Adrenal gland (tissue), 5 donors: Measurements from ENCODE around the gene TULP4.
"Not testable (repeated sequence)": the region's sequence is repeated elsewhere in the genome, so short reads cannot be mapped to it uniquely, and the experiment has no call there.

ENCODE experiments used
- CTCF ChIP-seq, 6 experiments: fragments of 450-650 bp in 4 of 6; fragments of 200-600 bp in 2 of 6; sonication (generic) in 1 of 6; IDR thresholded peaks; 1 replicate in 5 of 6; 2 replicates in 1 of 6; pipeline versions ENCODE4 v1.5.1 to v1.8.0; 2016 to 2021; ENCODE audit warnings: antibody characterized with exemption in 6 of 6, mild to moderate bottlenecking in 2 of 6, moderate library complexity in 1 of 6
- POLR2A ChIP-seq, 2 donors: fragments of 450-650 bp; IDR thresholded peaks; one replicate each; pipeline ENCODE4 v1.6.1; 2017; ENCODE audit warnings: antibody characterized with exemption in 2 of 2, mild to moderate bottlenecking in 2 of 2, moderate library complexity in 1 of 2
- donor health status: DM: no; HTN: no; CAD: no.

GRCh38 chr6:158557110-158557509 lies 244.8 kb downstream of the TULP4 start:
- not testable (repeated sequence) for TF ChIP-seq CTCF, POLR2A (IDR thresholded peaks at IDR 0.05)
